HepG2 (cell line): ENCODE results near the gene SLC9A1. TPM values are rescaled to one million over a fixed set of nuclear protein-coding genes. Genes with fewer than 3 reads are reported as not detected.
A peak's percentile ranks its signal among the peaks of the same experiment; 100 is the strongest.

Experiments
- ATAC-seq: fragments of 200-7000 bp; cut with Tn5 transposase; 3 replicates; pipeline ENCODE4 v1.9.1; 2020; ENCODE audit warnings: mild to moderate bottlenecking, moderate library complexity
- BruUV-seq: library from RNA; stranded (reverse); fragments of 400-500 nt; replicated peaks from 2 replicates; lab custom pipeline; 2021; lab: Mats Ljungman, UMichigan
- CTCF ChIA-PET: fragments of 300-600 bp; formaldehyde crosslinking; extraction: SDS; loops from one replicate; lab custom pipeline; 2021; ENCODE audit warnings: low total read pairs, inconsistent platforms, low intra/inter-chr PET ratio; lab: Yijun Ruan, JAX
- POLR2A ChIA-PET: fragments of 350-600 bp; sonication (Branson Sonifier 250); formaldehyde crosslinking; loops from one replicate; lab custom pipeline; 2020; ENCODE audit warnings: antibody characterized with exemption, inconsistent platforms; lab: Yijun Ruan, JAX
- DNase-seq: peaks from one replicate; pipeline ENCODE4 v3.0.0-alpha.2; 2015; ENCODE audit warnings: low spot score
- FAIRE-seq: peaks from 3 replicates; lab custom pipeline; 2011; peaks lifted over from hg19 to GRCh38; lab: Jason Lieb, UNC
- H2AFZ ChIP-seq: one replicate; pipeline ENCODE4 v1.6.1; 2011; ENCODE audit warnings: low read length, inconsistent platforms
- H3K27ac ChIP-seq: fragments of 300-600 bp; 3 replicates; pipeline ENCODE4 v1.8.0; 2011; ENCODE audit warnings: mixed run types, mild to moderate bottlenecking, mixed read lengths, low read length, inconsistent platforms; ENCODE audit not compliant: insufficient read depth; ENCODE audit errors: extremely low read length
- H3K27me3 ChIP-seq, 2 experiments: fragments of 200-600 bp in 1 of 2; 2 replicates in 1 of 2; 3 replicates in 1 of 2; pipeline versions ENCODE4 v1.6.0 to v1.8.0; 2011; ENCODE audit warnings: low read length in 2 of 2, mild to moderate bottlenecking in 2 of 2, moderate library complexity in 2 of 2, inconsistent platforms in 1 of 2; ENCODE audit not compliant: insufficient read depth in 2 of 2, control insufficient read depth in 1 of 2
- H3K36me3 ChIP-seq, 2 experiments: fragments of 200-600 bp in 1 of 2; replicated peaks in 1 of 2; 2 replicates in 1 of 2; 3 replicates in 1 of 2; pipeline versions ENCODE4 v1.5.1 to v1.8.0; 2011; ENCODE audit warnings: low read length in 2 of 2, inconsistent platforms in 1 of 2; ENCODE audit not compliant: insufficient read depth in 2 of 2, control insufficient read depth in 1 of 2
- H3K4me1 ChIP-seq: 2 replicates; pipeline ENCODE4 v1.5.1; 2012; ENCODE audit warnings: low read length, inconsistent platforms; ENCODE audit not compliant: insufficient read depth
- H3K4me2 ChIP-seq: 2 replicates; pipeline ENCODE4 v1.6.0; 2011; ENCODE audit warnings: low read depth, low read length, inconsistent platforms
- H3K4me3 ChIP-seq, 3 experiments: fragments of 200-600 bp in 1 of 3; sonication (generic), shearing (Covaris generic) in 1 of 3; replicated peaks in 1 of 3; 2 replicates each; pipeline ENCODE4 v1.5.1; 2011 to 2016; ENCODE audit warnings: low read length in 3 of 3, inconsistent platforms in 2 of 3, low read depth in 2 of 3, mild to moderate bottlenecking in 2 of 3, control low read depth in 1 of 3, mixed read lengths in 1 of 3; ENCODE audit not compliant: insufficient read depth in 1 of 3
- H3K79me2 ChIP-seq: one replicate; pipeline ENCODE4 v1.6.1; 2011; ENCODE audit warnings: low read length, inconsistent platforms; ENCODE audit not compliant: insufficient read depth
- H3K9ac ChIP-seq: 2 replicates; pipeline ENCODE4 v1.6.0; 2011; ENCODE audit warnings: mild to moderate bottlenecking, low read depth, low read length, inconsistent platforms; ENCODE audit not compliant: insufficient read depth
- H3K9me3 ChIP-seq: 2 replicates; pipeline ENCODE4 v1.5.1; 2012; ENCODE audit warnings: mild to moderate bottlenecking, low read length
- H4K20me1 ChIP-seq: 2 replicates; pipeline ENCODE4 v1.6.0; 2011; ENCODE audit warnings: inconsistent platforms, mild to moderate bottlenecking, low read length, moderate library complexity; ENCODE audit not compliant: insufficient read depth
- FOXA1 ChIP-seq, 2 experiments: fragments of 450-650 bp in 1 of 2; sonication (generic) in 1 of 2; formaldehyde crosslinking in 1 of 2; IDR thresholded peaks; 2 replicates each; pipeline versions ENCODE4 v1.4.0 to v1.6.1; 2016 to 2020; ENCODE audit warnings: missing genetic modification reagents in 1 of 2
- ISL2 ChIP-seq: sonication (generic); formaldehyde crosslinking; IDR thresholded peaks from 2 replicates; pipeline ENCODE4 v1.5.0; 2020; ENCODE audit warnings: missing genetic modification reagents
- ZNF367 ChIP-seq: sonication (generic); formaldehyde crosslinking; IDR thresholded peaks from 2 replicates; pipeline ENCODE4 v1.4.0; 2020; ENCODE audit warnings: missing genetic modification reagents, borderline replicate concordance
- ZNF629 ChIP-seq: sonication (generic); formaldehyde crosslinking; conservative IDR thresholded peaks from 2 replicates; pipeline ENCODE4 v1.5.0; 2020; ENCODE audit warnings: missing genetic modification reagents
- ZNF687 ChIP-seq: sonication (generic); formaldehyde crosslinking; IDR thresholded peaks from 2 replicates; pipeline ENCODE4 v1.5.1; 2020; ENCODE audit warnings: mild to moderate bottlenecking, missing genetic modification reagents, moderate library complexity
- WGBS: methylation state at CpG from one replicate; pipeline ENCODE4 v1.1.6; 2017; ENCODE audit warnings: low lambda C conversion rate; 5-methylcytosine and 5-hydroxymethylcytosine counted together
- in situ Hi-C: cut with HindIII; loops from 2 replicates; pipeline ENCODE4 v1.10.0; 2017; ENCODE audit warnings: low pct_unique_long_range_greater_than_20kb; ENCODE audit not compliant: extremely low pct_ligation_motif_present
- intact Hi-C: fragments of 100-400 bp; cut with micrococcal nuclease; formaldehyde crosslinking; loops from one replicate; pipeline ENCODE4 v1.10.0; 2022; ENCODE audit not compliant: unreplicated experiment
- polyA plus RNA-seq, 8 experiments: library from polyadenylated mRNA; depleted of rRNA in 3 of 8; stranded (reverse) in 7 of 8; unstranded in 1 of 8; fragments of >200 nt; fragmentation: Illumina TruSeq in 4 of 8; extraction: Trizol in 4 of 8; gene quantifications; 2 replicates each; pipeline versions ENCODE4 v1.2.1 to v1.2.3, GENCODE V29; 2011 to 2016; ENCODE audit warnings: low read depth in 4 of 8, missing spikeins in 1 of 8, mixed read lengths in 1 of 8; ENCODE audit not compliant: insufficient read depth in 1 of 8
- total RNA-seq, 5 experiments: library from RNA; depleted of rRNA; stranded (reverse); fragments of >200 nt; fragmentation: Illumina TruSeq; extraction: Trizol; gene quantifications; 2 replicates each; pipeline ENCODE4 v1.2.3, GENCODE V29; 2016; ENCODE audit warnings: low read depth in 1 of 5
- TF ChIP-seq, protein P1 (sequence below): IDR thresholded peaks from 2 replicates; pipeline ENCODE4 v1.6.1; 2016; ENCODE audit warnings: low read depth, control low read depth
- TF ChIP-seq, protein P2 (sequence below): sonication (generic); formaldehyde crosslinking; IDR thresholded peaks from 2 replicates; pipeline ENCODE4 v1.4.0; 2020; ENCODE audit warnings: missing genetic modification reagents

Gene SLC9A1
- total and polyA plus RNA-seq, 2 of the 13 experiments (the other 11 are each of a cell fraction or from before 2014, with no cell fraction given) = 1.4 to 2.9 TPM

DNA sequence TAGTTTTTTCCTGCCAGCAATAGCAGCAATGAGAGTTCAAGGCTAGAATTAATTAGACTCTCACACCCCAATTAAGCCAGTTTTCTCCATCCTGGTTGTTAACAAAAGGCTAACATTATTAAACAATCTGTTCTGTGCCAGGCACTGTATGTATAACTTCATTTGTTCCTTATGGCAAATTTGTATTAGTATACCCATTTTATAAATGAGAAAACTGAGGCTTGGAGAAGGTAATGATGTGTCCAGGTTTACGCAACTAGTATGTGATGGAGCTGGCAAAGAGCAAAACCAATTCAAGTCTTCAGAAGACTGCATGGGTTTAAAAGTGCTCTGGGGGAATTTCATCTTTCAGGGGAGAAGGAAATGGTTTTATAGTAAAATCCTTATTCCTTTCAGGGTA lies 38.3 kb upstream of the SLC9A1 start:
- Histone ChIP-seq H3K4me3 (no peak overlapping the region), H3K9me3 (no peaks in the 10 kb centered on the region), H3K36me3 (no peaks in the 10 kb centered on the region), H4K20me1 (no peaks in the 10 kb centered on the region), H3K4me2 (no peak overlapping the region), H3K4me1 (peaks cover 17% of the 10 kb centered on the region), H3K27me3 (peaks cover 0 to 7% of the 10 kb centered on the region in 2 experiments; a peak in 1 of 5 replicates), H2AFZ (no peak overlapping the region), H3K9ac (no peak overlapping the region), H3K27ac (no peak overlapping the region), H3K79me2 (no peaks in the 10 kb centered on the region)
- TF ChIP-seq ZNF687 (CRISPR knock-in tag) (no peak), ZNF629 (CRISPR knock-in tag) (peak; percentile 68)
- CTCF ChIA-PET = no interaction called here
- POLR2A ChIA-PET = no interaction called here
- FAIRE-seq (no peak), DNase-seq (no peak), ATAC-seq (no peak)
- BruUV-seq = no TSS peak
- 100% methylated on average over 1 of the region's 1 CpG for WGBS
- intact Hi-C loops = no loop called here
- in situ Hi-C loops = no loop called here

- peak; percentile 88 for ATAC-seq
- intact Hi-C loops (loop anchor here (1.0 kb wide), 1 partner anchor 37 kb away; the partner anchor contains the start of gene SLC9A1), in situ Hi-C loops (no loop called here)
- Histone ChIP-seq H3K36me3 (no peaks in the 10 kb centered on the region), H3K27ac (no peak overlapping the region), H4K20me1 (no peaks in the 10 kb centered on the region), H3K79me2 (no peaks in the 10 kb centered on the region), H3K4me2 (peak overlapping the region; percentile 53), H2AFZ (no peak overlapping the region), H3K9me3 (no peaks in the 10 kb centered on the region), H3K9ac (no peak overlapping the region), H3K4me1 (peaks cover 17% of the 10 kb centered on the region), H3K27me3 (peaks cover 0 to 7% of the 10 kb centered on the region in 2 experiments; a peak in 1 of 5 replicates), H3K4me3 (peak overlapping the region in 1 of 3 experiments; percentile 17; a peak in 1 of 6 replicates)
- ChIA-PET POLR2A (interaction anchor here (1.0 to 1.3 kb wide), 5 partner anchors 35 to 42 kb away, joined by 3 to 10 read pairs (median 4); partner anchors contain the start of genes SLC9A1 and WDTC1), CTCF (no interaction called here)
- BruUV-seq = no TSS peak
- DNase-seq = peak; percentile 78
- WGBS = 3% methylated on average over 8 of the region's 8 CpGs
- peak; percentile 59 for FAIRE-seq
- TF ChIP-seq FOXA1 (IDR thresholded peaks at IDR 0.05) (no peak), FOXA1 (CRISPR knock-in tag; IDR thresholded peaks at IDR 0.05) (peak; percentile 79), ISL2 (0 out of 2 replicates have a peak, but pooled peaks have one; percentile 21), ZNF367 (no peak)
- TF ChIP-seq, protein P1, sequence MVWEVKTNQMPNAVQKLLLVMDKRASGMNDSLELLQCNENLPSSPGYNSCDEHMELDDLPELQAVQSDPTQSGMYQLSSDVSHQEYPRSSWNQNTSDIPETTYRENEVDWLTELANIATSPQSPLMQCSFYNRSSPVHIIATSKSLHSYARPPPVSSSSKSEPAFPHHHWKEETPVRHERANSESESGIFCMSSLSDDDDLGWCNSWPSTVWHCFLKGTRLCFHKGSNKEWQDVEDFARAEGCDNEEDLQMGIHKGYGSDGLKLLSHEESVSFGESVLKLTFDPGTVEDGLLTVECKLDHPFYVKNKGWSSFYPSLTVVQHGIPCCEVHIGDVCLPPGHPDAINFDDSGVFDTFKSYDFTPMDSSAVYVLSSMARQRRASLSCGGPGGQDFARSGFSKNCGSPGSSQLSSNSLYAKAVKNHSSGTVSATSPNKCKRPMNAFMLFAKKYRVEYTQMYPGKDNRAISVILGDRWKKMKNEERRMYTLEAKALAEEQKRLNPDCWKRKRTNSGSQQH (CRISPR knock-in tag) = no peak
- TF ChIP-seq, protein P2, sequence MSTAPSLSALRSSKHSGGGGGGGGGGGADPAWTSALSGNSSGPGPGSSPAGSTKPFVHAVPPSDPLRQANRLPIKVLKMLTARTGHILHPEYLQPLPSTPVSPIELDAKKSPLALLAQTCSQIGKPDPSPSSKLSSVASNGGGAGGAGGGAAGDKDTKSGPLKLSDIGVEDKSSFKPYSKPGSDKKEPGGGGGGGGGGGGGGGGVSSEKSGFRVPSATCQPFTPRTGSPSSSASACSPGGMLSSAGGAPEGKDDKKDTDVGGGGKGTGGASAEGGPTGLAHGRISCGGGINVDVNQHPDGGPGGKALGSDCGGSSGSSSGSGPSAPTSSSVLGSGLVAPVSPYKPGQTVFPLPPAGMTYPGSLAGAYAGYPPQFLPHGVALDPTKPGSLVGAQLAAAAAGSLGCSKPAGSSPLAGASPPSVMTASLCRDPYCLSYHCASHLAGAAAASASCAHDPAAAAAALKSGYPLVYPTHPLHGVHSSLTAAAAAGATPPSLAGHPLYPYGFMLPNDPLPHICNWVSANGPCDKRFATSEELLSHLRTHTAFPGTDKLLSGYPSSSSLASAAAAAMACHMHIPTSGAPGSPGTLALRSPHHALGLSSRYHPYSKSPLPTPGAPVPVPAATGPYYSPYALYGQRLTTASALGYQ (CRISPR knock-in tag) = 0 out of 2 replicates have a peak, but pooled peaks have one; percentile 32
Measured at GRCh38 chr1:27192039-27192529, 37.2 kb upstream of the SLC9A1 start.
